UCSD-AML1 (cell line): ENCODE data around the gene MIEF1.

Experiments
- DNase-seq: peaks from one replicate; lab custom pipeline; 2025; ENCODE audit not compliant: unreplicated experiment; lab: John Stamatoyannopoulos, UW

Gene MIEF1

DNA sequence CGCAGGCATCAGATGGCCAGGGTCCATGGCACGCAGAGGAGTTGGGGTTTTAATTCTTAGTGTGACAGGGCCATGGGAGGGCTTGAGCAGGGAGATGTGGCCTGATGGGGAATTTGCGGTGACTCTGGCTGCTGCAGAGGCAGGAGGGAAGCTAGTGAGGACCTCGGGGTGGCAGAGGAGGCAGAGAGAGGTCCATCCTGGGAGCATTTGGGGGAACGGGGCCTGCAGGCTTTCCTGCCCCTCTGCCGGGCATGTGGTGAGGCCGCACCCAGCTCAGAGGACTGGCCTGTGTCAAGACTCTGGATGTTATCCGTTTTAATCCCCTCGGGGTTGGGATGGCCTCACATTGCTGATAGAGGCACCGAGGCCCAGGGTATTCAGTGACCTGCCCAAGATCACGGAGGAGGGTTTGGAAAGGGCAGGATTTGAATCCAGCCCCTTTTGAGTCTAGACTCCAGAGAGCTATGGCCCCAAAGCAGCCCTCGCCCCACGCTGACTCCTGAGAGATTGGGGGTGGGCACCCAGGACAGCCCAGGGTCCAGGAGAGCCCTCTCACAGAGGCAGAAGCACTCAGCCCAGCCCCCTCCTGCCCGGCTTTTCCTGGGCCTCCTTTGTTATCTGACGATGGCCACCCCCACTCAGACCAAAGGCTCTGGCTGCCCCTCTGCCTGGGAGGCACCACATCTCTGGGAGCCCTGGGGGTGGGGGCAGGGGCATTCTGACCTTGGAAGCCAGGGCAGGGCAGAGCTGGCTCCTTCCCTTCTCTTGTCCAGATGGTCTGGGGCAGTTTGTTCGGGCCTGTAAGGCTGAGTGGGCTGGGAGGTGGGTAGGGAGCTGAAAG is 31.4 kb upstream of the MIEF1 start:
- DNase-seq = no peak

DNA sequence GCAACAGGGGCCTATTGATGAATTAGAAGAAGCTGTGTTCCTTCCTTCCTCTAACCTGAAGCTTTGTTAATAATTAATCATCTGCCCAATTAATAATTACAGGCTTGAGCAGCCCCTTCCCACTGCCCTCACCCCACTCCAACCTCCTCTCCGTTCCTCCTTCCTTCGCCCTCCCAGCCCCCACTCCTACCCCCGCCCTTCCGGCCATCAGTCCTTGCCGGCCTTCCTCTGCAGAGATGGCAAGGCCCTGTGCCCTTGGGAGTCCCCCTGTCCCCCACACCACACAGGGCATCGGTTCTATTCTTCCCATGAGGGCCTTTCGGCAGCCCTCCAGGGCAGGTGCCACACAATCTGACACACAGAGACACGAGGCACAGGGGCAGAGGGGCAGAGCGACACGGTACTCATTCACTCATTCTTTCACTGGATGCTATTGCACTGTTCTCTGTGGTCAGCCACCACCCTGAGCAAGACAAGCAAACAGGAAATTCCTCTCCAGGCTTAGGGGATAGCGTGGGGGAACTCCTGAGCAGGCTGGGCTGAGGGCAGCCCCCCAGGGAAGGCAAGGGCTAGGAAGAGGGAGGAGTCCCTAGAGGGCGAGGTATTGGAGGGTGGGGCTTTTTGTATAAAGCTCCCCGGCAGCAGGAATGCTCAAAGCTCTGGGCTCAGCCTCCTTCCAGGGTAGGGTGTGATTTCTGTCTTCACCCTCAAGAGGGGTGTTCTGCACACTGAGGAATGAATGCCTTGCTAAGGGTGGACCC is 30.5 kb upstream of the MIEF1 start:
- DNase-seq = peak; percentile 50

DNA sequence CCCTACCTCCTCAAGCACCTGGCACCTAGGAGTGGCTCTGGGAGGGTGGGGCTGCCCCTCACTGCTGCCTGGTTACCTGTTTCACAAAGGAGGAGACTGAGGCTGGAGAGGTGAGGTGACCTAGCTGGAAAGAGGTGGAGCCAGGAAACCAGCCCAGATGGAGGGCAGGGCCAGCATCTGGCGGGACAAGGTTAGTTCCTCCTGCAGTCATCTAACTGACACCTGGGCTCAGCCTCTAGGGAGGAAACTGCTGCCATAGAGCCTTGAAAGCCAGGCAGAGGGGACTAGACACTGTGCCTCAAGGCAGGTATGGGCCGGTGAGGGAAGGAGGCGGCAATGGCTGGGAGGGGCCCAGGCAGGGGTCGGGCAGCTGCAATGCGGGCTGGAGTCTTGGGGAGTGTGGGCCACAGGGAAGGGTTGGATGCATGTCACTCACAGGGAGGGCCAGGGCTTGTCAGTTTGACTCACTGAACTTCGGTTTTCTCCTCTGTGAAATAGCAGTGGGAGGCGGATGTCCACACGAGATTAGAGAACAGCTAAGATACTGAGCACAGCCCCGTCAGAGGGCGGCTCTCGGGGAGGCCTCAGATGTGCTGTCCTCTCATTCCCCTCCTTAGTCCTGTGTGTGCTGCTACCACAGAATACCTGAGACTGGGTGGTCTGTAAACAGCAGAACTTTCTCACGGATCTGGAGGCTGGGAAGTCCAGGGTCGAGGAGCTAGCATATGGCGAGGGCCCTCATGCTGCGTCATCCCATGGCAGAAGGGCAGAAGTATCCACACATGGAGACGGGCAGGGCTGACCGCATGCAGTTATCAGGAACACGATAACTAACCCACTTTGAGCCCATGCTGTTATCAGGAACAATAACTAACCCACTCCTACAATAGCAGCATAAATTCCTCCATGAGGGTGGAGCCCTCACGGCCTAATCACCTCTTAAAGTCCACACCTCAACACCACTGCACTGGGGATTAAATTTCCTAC is 29.2 kb upstream of the MIEF1 start:
- DNase-seq = no peak

DNA sequence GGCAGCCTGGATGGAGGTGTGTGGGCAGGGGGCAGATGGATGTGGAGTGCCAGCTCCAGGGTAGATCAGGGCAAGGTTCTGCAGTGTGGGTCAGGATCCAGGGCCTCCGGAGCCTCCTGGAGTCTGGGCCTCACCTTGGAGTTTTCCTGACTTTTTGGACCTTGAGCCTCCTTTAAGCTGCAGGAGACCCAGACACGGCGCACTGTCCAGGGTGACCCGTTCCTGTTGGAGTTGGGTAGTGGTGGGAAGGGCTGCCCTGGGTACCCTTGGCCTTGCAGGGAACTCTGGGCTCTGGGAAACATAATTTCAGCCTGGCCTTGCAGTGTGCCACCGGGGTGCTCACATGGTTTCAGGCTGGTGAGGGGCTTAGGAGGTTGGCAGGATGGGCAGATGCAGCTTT is 28.2 kb upstream of the MIEF1 start:
- DNase-seq = no peak

DNA sequence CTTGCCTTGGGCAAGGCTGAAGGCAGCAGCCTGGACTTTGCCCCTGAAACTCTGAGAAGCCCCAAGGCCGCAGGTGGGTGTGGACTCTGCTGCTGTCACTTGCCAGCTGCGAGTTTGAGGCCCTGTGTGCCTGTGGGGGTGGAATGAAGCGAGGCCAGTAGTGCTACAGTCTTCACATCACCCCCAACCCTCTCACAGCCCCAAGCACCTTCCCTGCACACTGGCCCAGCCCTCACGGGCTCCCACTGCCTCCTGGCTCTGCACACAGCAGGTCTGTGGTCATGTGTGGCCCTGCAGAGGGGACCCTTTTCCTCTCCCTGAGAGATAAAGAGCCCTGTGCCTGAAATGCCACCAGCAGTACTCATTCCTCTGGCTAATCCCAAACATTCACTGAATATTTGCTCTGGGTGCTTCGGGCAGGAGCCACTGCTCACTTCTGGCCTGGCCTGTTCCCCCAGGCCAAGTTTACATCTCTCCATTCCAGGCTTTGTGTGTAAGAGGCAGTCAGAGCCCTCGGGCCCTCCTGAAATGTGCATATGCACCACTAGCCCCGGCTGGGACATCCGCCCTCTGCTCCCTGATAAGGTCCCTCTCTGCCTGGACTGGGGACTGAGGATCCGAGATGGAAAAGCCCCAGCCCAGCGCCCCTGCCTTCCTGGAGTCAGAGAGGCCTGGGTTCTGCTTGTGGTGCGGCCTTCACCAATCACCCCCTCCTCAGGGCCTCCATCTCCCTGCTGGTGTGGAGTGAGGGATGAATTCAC is 27.6 kb upstream of the MIEF1 start:
- no peak for DNase-seq

DNA sequence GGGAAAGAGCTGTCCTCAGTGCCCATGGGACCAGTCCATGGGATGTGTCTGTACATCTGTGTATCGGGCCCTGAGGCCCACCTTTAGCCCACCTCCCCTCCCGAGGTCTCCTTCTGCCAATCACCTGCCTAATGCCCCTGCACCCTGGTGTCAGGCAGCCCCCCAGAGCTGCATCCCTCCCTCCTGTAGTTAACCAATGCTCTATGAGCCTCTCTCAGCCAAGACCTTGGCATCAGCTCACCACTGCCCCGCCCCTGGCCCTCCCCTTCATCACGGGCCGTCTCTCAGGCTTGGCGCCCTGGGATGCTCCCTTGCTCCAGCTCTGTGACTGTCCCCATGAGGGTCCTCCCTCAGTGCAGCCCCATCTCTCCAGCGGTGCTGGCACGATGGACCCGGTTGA is 26.8 kb upstream of the MIEF1 start:
- no peak for DNase-seq

DNA sequence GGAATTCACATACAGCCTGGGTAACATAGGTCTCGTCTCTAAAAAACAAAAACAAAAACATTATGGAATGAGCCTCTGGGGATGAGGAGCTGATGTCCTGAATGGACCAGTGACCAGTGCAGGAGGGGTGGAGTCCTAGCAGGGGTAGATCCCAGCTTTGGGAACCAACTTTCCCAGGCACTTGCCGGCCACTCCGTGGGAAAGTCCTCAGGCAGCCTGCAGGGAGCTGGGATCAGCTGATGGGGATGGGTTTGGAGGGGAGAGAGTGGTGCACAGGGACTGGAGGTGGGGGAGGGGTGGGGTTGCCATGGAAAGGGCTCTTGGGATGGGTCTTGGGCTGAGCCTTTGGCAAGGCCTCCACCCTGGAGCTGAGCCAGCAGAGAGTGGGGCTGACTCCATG is 26.2 kb upstream of the MIEF1 start:
- DNase-seq = no peak

DNA sequence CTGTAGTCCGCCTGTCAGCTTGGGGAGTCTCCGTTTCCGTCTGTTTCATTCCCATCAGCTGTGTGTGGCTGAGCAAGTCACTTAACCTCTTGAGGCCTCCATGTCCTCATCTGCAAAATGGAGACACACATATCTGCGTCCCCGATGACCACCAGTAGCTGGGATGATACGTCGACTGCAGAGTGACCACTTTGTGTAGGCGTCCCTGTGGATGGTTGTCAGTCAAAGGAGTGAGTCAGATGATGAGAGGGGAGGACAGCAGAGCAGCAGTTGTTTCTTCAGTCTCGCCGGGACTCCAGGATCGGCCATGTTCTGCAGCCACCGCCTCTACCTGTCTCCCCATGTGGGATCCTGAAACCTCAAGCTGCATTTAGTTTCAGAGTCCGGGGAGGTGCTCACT is 25.4 kb upstream of the MIEF1 start:
- no peak for DNase-seq

DNA sequence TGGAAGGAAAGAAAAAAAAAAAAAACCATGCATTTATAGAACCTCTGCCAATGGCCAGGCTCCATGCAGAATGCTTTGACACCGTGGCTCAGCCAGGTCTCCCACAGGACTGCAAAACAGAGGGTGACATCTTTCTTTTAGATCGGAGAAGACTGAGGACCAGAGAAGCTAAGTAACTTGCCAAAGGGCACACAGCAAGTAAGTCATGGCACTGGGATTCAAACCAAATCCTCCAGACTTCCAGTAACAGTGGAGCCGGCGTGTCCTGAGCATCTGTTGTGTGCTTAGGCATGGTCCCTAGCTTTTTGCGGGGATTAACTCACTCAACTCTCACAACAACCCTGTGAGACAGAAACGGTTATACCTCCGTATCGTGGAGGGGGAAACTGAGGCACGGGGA is 24.5 kb upstream of the MIEF1 start:
- DNase-seq = no peak

DNA sequence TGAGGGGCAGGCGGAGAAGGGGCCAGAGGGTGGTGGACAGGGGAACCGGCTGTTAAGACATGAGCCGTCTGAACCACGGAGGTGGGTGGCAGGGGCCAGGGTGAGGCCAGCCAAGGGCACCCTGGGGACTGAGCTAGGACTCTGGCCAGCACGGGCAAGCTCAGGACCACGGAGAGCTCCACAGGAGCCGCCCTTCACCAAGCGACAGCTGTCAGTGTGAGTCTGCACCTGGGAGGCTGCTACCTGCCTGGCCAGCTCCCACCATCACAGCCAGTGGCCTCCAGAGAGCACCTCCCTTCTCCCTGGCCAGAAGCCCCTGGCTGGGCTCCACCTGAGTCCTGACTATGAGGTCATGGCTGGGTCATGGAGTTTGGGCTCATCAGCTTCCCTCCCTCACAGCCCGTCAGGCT is 23.6 kb upstream of the MIEF1 start:
- DNase-seq = peak; percentile 40

DNA sequence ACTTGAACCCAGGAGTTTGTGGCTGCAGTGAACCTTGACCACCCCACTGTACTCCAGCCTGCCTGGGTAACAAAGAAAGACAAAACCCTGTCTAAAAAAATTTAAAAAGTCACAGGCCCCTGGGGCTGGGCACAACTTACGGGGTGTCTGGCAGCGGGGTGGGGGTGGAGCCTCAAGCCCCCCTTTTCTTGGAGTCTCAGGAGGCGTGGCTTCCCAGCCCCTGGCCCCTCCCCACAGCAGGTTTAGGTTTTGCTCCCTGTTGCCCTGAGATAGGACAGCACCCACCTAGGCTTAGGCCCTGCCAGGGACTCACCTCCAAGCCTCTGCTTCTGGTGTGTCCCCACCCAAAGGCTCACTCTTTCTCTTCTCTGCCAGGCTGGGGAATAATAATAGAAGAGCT is 22.8 kb upstream of the MIEF1 start:
- no peak for DNase-seq

DNA sequence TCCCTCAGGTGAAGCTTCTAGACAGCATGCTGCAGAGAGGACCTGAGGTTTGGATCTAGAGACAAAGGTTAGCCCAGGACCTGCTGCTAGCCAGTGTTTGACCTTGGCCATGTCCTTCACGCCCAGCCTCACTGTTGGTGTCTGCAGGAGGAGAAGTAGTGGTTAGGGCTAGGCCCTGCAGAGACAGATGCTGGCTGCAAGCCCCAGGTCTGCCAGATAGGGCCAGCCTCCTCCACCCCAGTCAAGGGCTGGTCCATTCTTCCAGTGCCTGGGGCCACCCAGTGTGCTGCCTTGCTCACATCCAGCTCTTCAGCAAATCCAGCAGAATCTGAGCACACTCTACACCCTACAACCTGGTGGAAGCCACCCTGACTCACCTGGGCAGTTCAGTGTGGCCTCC is 21.5 kb upstream of the MIEF1 start:
- DNase-seq = no peak

DNA sequence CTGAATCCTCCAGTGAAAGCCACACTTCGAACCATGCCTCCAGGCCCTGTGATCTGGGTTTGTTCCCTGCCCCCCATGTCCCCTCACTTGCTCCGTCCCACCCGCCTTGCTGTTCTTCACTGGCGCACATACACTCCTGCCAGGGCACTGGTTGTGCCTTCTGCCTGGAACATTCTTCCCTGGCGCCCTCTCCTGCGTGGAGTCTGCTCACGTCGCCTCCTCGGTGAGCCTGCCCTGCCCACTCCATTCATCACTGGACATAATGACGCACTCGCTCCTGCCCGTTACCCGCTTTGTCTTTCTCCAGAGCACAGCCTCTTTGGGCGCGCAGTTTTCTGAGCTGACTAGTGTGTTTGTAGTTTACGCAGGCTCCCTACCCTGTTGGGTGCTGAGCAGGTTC is 21.0 kb upstream of the MIEF1 start:
- DNase-seq = no peak

DNA sequence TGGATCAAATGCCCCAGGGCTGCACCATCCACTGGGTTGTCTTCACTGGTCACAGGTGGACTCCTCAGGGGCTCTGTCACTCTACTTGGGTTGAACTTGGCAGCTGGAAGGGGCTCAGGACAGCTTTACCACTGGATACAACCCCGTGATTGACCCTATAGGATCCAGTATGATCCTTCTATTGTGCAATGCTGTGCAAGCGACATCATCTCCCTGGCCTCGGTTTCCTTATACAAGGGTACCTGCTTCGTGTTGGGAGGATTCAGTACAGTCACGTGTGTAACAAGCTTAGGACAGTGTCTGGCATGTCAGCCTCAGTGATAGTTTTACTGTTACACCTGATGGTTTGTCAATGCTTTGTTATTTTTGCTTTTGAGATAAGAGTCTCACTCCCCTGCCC is 20.5 kb upstream of the MIEF1 start:
- no peak for DNase-seq

DNA sequence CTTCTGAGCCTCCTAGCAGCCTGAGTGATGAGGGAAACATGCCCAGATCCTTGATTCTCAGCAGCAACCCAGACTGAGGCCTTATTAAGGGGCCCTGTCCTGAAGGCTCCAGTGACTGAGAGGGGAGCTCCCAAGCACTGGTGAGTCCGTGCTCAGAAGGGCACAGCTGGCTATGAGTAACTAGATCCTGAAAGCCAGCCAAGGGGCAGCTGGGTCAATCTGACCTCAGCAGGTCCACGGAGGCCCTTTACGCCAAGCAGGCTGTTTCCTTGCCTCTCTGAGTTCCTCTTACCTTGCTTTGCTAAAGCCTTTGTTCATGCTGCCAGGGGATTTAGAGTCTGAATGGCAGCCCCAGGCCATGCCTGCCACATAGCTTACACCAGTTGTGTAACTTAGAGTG is 19.3 kb upstream of the MIEF1 start:
- no peak for DNase-seq

DNA sequence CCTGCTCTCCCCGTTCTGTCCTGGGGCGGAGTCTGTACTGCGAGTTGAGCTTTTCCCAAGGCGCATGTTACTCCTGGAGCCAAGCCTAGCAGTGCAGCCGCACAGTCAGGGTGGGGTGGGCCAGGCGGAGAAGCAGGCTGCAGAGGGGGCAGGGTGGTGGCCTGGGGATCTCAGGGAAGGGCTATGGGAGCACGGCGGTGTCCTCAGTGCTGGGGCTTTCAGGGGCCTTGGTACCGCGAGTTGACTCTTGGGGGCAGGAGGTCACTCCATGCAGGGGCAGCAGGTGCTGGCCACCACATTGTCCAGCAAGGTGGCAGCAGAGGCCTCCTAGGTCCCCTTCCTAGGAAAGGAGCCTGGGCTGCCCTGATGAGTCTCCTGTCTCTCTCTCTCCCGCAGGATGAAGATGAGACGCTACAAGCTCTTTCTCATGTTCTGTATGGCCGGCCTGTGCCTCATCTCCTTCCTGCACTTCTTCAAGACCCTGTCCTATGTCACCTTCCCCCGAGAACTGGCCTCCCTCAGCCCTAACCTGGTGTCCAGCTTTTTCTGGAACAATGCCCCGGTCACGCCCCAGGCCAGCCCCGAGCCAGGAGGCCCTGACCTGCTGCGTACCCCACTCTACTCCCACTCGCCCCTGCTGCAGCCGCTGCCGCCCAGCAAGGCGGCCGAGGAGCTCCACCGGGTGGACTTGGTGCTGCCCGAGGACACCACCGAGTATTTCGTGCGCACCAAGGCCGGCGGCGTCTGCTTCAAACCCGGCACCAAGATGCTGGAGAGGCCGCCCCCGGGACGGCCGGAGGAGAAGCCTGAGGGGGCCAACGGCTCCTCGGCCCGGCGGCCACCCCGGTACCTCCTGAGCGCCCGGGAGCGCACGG is 14.9 kb upstream of the MIEF1 start:
- DNase-seq = no peak

DNA sequence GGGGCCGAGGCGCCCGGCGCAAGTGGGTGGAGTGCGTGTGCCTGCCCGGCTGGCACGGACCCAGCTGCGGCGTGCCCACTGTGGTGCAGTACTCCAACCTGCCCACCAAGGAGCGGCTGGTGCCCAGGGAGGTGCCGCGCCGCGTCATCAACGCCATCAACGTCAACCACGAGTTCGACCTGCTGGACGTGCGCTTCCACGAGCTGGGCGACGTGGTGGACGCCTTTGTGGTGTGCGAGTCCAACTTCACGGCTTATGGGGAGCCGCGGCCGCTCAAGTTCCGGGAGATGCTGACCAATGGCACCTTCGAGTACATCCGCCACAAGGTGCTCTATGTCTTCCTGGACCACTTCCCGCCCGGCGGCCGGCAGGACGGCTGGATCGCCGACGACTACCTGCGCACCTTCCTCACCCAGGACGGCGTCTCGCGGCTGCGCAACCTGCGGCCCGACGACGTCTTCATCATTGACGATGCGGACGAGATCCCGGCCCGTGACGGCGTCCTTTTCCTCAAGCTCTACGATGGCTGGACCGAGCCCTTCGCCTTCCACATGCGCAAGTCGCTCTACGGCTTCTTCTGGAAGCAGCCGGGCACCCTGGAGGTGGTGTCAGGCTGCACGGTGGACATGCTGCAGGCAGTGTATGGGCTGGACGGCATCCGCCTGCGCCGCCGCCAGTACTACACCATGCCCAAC is 14.1 kb upstream of the MIEF1 start:
- no peak for DNase-seq

DNA sequence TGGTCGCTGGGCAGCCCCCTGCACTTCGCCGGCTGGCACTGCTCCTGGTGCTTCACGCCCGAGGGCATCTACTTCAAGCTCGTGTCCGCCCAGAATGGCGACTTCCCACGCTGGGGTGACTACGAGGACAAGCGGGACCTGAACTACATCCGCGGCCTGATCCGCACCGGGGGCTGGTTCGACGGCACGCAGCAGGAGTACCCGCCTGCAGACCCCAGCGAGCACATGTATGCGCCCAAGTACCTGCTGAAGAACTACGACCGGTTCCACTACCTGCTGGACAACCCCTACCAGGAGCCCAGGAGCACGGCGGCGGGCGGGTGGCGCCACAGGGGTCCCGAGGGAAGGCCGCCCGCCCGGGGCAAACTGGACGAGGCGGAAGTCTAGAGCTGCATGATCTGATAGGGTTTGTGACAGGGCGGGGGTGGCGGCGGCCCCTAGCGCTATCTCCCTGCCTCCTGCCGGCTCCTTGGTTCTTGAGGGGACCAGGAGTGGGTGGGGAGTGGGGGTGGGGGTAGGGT is 13.5 kb upstream of the MIEF1 start:
- DNase-seq = no peak
